NCI-H146 treated with DMSO at 0.1 percent for 48 hours (cell line): ENCODE data around the gene TNFSF15.
A peak's percentile ranks its signal among the peaks of the same experiment; 100 is the strongest.

Experiments used
- DNase-seq: peaks from one replicate; lab custom pipeline; 2025; ENCODE audit not compliant: unreplicated experiment; lab: John Stamatoyannopoulos, UW

TNFSF15 gene

GRCh38 chr9:114805670-114806525, at the start of gene TNFSF15:
Gene TNFSF15 (minus strand): TSS chr9:114806039. CDS start chr9:114806012, 27 bp downstream.
- DNase-seq = peak; percentile 0

- DNase-seq = no peak
Observed at GRCh38 chr9:114855488-114855887, 49.6 kb upstream of the TNFSF15 start.

GRCh38 chr9:114854736-114855355, 49.0 kb upstream of the TNFSF15 start:
- DNase-seq = no peak

- no peak for DNase-seq
Observed at GRCh38 chr9:114853071-114853855, 47.4 kb upstream of the TNFSF15 start.

- no peak for DNase-seq
Observed at GRCh38 chr9:114852050-114852594, 46.3 kb upstream of the TNFSF15 start.

GRCh38 chr9:114851306-114851705, 45.5 kb upstream of the TNFSF15 start:
- no peak for DNase-seq

- no peak for DNase-seq
Observed at GRCh38 chr9:114850871-114851270, 45.0 kb upstream of the TNFSF15 start.

GRCh38 chr9:114849450-114849849, 43.6 kb upstream of the TNFSF15 start:
- no peak for DNase-seq

- no peak for DNase-seq
Observed at GRCh38 chr9:114847492-114848417, 41.9 kb upstream of the TNFSF15 start.

GRCh38 chr9:114845373-114845772, 39.5 kb upstream of the TNFSF15 start:
- no peak for DNase-seq

- DNase-seq = no peak
Observed at GRCh38 chr9:114844766-114845165, 38.9 kb upstream of the TNFSF15 start.

- DNase-seq = no peak
Observed at GRCh38 chr9:114837923-114838322, 32.1 kb upstream of the TNFSF15 start.

GRCh38 chr9:114836769-114837168, 30.9 kb upstream of the TNFSF15 start:
- no peak for DNase-seq

- DNase-seq = no peak
Observed at GRCh38 chr9:114834386-114834785, 28.5 kb upstream of the TNFSF15 start.

GRCh38 chr9:114830546-114830945, 24.7 kb upstream of the TNFSF15 start:
- DNase-seq = no peak

- DNase-seq = no peak
Observed at GRCh38 chr9:114829574-114830440, 24.0 kb upstream of the TNFSF15 start.

- DNase-seq = no peak
Observed at GRCh38 chr9:114828303-114828650, 22.4 kb upstream of the TNFSF15 start.

GRCh38 chr9:114827641-114828302, 21.9 kb upstream of the TNFSF15 start:
- no peak for DNase-seq

GRCh38 chr9:114826431-114826830, 20.6 kb upstream of the TNFSF15 start:
- DNase-seq = no peak
